Skin epidermis (tissue), 12 donors: ENCODE data around the gene MARCHF3.
"Not testable (repeated sequence)": the region's sequence is repeated elsewhere in the genome, so short reads cannot be mapped to it uniquely, and the experiment has no call there.

Experiments
- H3K27ac ChIP-seq, 21 experiments: fragments of 200-600 bp; sonication (generic) in 11 of 21; one replicate each; pipeline ENCODE4 v1.5.0; 2020; ENCODE audit warnings: mild to moderate bottlenecking in 3 of 21, inconsistent platforms in 2 of 21, moderate library complexity in 2 of 21
- H3K4me3 ChIP-seq, 7 experiments: fragments of 200-600 bp; sonication (generic) in 2 of 7; one replicate each; pipeline ENCODE4 v1.5.0; 2020; ENCODE audit warnings: inconsistent platforms in 2 of 7, mild to moderate bottlenecking in 2 of 7, moderate library complexity in 1 of 7

Gene MARCHF3

DNA sequence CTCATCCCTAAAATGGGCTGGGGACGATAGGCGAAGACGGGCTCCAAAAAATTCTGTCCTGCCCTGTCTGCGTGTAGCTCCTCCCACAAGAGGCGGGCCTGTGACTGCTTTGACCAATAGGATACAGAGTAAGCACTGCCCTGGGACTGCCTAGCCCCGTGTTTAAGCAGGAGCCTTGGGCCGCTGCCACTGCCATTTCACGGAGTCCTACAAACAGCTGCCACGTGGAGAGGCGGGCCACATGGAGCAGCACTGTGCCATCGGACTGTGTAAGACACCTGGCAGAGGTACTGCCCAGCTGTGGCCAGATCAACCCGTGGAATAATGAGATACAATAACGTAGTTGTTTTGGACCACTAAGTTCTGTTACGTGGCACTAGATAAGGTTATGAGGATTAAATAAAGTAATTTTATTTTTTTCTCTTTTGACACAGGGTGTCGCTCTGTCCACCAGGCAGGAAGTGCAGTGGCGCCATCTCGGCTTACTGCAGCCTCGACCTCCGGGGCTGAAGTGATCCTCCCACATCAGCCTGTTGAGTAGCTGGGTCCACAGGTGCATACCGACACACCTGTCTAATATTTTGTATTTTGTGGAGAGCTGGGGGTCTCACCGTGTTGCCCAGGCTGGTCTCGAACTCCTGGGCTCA, 166.2 kb downstream of the MARCHF3 start:
- H3K27ac ChIP-seq = no peak overlapping the region
- no peak overlapping the region for H3K4me3 ChIP-seq

DNA sequence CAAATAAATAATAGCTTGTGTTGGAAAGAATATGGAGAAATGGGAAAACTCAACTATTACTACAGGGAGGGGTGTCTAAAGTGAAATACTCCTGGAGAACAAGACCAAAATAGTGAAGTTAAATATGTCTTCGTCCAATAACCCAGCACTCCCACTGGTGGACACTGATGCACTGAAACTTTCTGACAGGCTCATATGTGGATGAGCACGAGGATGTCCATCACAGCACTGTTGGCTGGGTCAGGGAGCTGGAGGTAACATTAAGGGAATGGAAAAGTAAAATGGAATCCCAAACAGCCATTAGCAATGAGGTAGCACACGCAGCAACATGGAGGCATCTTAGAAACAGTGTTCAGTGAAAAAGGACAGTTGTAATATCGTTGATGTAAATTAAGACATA, 167.0 kb downstream of the MARCHF3 start:
- Histone ChIP-seq H3K27ac (no peak overlapping the region), H3K4me3 (no peak overlapping the region)

DNA sequence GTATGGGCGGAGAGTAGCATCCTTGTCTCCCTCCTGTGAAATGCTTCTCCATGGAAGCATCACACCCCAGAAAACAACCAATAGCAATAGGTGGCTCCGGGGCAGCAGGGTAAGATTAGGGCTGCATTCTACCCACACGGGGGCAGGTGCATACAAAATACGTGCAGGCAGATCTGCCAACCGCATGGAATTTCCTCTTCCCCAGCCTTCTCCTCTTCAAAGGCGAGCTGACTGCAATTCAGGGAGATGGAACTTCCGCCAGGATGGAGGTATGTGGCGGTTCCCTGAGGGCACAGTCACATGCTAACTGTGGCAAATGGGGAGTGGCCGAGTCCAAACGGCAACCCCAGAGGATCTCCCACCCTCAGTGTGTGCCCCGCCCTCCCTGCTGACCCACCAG, 171.9 kb downstream of the MARCHF3 start:
- Histone ChIP-seq H3K4me3 (no peak overlapping the region), H3K27ac (no peak overlapping the region)

DNA sequence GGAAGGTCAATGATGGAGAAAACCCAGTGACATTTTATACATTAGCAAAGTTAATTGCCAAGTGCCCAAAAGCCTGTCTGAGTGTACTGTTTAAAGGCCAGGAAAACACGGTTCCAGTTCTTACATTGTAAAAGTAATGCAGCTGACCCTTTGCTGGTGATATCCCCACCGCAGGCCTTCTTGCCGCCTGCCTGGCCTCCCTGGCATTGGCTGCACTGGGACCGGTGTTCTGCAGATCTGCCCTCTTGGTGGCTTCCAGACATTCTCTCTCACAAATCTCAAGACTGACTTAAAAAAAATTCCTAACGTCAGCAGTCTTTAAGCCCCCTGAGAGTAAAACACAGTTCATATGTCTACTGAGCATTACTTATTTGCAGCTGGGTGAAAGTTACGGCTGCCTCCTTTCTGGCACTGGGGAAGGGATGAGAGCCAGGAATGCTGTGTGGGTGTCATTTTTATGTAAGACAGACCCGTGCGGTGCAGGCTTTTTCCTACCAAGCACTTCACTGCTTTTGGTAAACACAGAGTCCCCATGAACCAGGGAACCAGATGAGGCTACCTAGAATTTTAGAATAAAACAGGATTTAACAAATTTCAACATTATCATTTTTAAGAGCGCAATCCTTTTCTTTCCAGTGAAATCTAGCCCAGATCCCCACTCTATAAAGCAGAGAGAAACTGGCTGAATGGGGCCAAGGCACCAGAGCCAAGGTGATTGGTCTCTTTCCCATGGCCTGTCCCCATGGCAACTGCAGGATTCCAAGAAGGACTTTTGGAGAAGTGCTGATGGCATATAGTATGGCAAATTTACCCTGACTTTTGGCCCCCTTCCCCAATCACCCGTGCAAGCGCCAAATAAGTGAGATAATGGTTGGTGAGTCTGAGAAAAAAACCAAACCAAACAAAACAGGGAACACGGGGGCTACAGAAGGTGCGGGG, 172.6 kb downstream of the MARCHF3 start:
- Histone ChIP-seq H3K4me3 (no peak overlapping the region), H3K27ac (no peak overlapping the region)

DNA sequence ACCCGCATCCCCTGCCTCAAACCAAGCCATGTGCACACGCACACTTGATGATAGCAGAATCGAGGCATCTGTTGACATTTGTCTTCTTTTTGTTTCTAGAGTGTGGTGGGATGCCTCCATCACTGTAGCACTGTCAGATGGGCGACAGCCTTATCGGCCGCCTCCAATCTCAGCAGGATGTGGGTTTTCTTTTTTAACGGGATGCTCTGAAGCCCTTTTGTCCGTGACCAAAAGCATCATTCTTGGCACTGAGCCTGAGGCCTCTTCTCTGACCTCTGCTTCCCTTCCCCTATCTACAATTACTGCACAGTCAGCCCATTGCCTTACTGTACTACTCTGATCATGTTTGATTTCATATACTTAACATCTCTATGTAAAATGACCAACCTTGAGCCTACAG, 175.1 kb downstream of the MARCHF3 start:
- no peak overlapping the region for H3K4me3 ChIP-seq
- H3K27ac ChIP-seq = no peak overlapping the region

DNA sequence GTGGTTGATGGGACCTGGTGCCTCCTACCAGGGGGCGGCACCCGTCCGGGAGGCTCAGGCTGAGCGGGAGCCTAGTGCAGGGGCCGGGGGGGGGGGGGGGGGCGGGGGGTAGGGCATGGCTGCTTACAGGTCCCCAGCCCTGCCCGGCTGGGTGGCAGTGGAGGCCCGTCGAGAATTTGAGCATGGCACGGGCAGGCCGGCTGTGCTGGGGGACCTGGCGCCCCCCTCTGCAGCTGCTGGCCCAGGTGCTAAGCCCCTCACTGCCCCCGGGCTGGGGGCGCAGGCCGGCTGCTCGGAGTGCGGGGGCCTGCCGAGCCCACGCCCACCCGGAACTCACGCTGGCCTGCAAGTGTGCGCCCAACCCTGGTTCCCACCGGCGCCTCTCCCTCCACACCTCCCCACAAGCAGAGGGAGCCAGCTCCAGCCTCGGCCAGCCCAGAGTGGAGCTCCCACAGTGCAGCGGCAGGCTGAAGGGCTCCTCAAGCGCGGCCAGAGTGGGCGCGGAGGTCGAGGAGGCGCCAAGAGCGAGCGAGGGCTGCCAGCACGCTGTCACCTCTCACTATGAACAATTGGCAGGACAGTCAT, 175.7 kb downstream of the MARCHF3 start:
- no peak overlapping the region for H3K27ac ChIP-seq
- H3K4me3 ChIP-seq = no peak overlapping the region

DNA sequence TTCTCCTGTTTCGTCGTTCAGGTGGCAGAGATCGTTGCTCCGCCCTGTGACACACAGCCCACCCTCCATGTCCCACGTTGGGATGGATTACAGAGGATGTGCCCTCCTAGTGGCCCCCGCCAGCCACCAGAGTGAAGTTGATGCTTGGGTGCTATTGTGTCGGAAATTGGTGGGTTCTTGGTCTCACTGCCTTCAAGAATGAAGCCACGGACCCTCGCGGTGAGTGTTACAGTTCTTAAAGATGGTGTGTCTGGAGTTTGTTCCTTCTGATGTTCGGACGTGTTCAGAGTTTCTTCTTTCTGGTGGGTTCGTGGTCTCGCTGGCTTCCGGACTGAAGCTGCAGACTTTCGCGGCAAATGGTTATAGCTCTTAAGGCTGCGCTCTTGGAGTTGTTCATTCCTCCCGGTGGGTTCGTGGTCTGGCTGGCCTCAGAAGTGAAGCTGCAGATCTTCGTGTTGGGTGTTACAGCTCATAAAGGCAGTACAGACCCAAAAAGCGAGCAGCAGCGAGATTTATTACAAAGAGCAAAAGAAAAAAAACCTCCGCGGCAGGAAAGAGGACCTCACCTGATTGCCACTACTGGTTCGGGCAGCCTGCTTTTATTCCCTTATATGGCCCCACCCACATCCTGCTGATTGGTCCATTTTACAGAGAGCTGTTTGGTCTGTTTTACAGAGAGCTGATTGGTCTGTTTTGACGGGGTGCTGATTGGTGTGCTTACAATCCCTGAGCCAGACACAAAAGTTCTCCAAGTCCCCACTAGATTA, 176.6 kb downstream of the MARCHF3 start:
- peak overlapping the region in 6 of 21 experiments; percentile 31 to 80 (median 69) for H3K27ac ChIP-seq
- H3K4me3 ChIP-seq = not testable (repeated sequence)

DNA sequence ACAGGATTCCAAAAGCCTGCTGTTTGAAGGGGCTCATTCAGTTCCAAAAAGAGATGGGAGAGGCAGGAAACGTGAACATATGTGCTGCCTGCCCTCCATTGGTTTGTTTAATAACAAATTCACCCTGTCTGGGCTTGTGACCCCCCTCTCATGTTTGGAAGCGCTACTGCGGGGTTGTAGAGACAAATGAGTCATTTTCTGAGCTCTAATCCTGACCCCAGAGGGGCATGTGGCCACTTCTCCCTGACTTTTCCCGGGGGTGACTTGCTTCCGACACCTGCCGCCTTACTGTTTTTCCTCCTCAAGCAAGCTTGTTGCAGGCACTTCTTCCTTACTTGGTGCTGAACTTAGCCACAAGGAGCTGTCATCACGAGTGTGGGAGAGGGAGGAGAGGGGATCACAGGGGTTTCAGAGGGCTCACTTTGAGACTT, 177.5 kb downstream of the MARCHF3 start:
- no peak overlapping the region for H3K4me3 ChIP-seq
- peak overlapping the region in 12 of 21 experiments; percentile 7 to 80 (median 66) for H3K27ac ChIP-seq

DNA sequence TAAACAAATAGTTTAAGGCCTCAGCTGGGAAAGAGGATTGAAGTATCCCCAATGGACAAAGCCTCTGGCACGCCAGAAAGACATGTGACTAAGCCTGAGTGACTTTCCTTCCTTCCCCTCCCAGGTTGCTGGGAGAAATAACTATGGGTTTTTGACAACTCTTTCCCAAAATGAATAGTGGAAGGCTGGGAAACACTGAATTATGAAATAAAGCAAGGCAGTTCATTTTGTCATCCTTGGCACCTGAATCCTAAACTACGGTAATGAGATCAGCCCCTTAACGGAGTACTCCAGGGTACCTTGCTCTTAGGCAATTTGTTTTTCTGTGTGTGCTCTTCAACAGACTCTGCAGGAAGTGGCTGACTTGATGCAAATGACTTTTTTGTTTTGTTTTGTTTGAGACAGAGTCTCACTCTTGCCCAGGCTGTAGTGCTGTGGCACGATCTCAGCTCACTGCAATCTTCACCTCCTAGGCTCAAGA, 178.2 kb downstream of the MARCHF3 start:
- Histone ChIP-seq H3K4me3 (no peak overlapping the region), H3K27ac (peak overlapping the region in 13 of 21 experiments; percentile 7 to 80 (median 69))

DNA sequence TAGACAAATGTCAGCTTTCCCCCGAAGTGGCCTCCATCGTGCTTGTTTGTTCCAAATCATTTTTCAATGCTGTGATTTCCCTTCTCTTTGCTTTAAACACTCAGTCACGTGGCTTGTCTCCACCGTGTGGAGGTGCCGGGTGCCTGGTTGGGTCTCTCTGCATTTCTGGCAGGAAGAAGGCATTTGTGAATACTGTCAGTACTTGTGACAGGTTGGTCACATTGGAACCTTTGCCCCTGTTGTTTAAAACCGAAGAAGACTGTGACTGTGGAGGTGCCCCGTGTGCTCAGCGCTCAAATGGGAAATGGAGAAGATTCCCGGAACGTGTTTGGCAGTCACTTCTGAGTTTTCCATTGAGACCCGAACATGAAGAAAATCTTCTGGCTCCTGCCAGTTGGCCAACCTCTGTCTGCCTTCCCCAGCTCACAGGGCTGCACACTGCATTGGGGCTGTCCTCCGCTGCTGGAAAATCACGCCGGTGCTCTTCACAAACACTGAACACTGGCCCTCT, 178.8 kb downstream of the MARCHF3 start:
- Histone ChIP-seq H3K27ac (peak overlapping the region in 14 of 21 experiments; percentile 13 to 80 (median 66)), H3K4me3 (no peak overlapping the region)

DNA sequence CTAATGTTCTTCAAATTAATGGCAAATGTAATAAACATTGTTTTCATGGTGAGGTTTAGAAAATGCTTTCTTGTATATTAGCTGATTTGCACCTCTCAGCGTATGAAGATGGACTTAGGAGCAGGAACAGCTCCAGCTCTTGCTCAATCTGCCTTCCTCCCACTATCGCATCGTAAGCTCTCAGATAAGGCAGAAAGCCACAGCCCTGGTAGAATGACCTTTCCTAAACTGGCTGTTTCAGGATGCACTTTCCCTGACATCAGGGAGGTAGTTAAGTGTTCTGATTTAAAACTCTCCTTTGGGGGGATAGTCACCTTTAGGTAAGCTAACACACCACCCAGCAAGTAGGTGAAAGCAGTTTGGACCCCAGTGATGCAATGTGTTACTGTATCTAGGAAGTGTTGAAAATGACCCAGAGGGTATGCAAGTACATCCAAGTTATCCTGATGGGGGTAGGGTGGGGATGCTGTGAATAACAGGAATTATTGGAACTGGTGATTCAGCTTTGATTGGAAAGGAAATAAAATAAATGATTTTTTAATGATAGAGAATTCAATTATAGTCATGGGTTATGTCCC, 181.2 kb downstream of the MARCHF3 start:
- H3K27ac ChIP-seq = peak overlapping the region in 3 of 21 experiments; percentile 14 to 63 (median 19)
- H3K4me3 ChIP-seq = no peak overlapping the region

DNA sequence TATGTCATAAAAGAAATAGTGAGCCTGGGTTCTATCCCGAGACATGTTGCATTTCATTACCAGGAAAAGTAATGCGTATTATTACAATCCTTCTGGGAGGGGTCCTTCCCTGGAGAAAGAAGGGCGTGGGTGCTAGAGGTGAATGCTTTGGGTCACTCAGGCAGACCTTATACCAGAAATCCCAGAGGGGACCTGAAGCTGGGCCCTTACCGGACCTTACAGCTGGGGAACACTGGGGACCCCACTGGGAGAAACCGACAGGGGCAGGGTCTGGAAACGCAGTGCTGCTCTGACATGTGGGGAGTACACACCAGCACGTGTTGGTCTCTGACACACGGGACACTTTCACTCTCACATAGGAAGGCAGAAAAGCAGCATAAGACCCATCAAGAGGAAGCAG, 182.1 kb downstream of the MARCHF3 start:
- Histone ChIP-seq H3K27ac (peak overlapping the region in 8 of 21 experiments; percentile 22 to 75 (median 48)), H3K4me3 (no peak overlapping the region)

DNA sequence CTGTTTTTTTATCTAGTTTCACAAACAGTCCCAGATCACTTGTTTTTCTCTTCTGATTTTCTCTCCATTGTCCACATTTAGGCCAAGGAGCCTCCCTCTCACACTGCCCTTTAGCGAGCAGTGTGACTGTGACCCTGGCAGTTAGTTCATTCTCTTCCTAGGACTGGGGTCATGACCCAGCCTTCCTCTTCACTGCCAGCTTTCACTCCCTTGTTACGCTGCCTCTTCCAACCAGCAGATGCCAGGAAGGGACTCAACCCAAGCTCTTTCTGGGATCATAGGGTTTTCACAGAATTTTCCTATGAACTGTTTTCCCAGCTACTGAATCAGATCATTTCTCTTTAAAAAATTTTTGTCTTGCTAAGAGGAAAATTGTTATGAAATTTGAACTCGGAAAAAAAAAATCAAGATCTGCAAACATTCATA, 182.5 kb downstream of the MARCHF3 start:
- Histone ChIP-seq H3K27ac (peak overlapping the region in 7 of 21 experiments; percentile 11 to 75 (median 36)), H3K4me3 (no peak overlapping the region)

DNA sequence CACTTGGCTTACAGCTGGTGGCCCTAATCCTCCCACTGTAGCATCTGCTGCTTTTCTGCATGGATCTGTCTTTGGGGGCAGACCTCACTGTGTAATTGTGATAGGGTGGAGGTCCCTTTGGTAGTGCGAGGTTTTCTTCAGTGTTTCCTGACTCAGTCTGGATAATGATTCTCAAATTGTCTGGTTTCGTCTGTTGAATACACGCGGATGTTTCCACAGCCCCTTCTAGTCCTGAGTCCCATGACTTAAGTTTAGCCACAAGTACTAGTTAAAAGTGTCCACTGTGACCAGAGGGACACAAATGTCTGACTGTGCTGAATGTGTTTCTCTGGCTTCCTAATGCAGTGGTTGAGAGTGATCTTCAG, 182.9 kb downstream of the MARCHF3 start:
- peak overlapping the region in 8 of 21 experiments; percentile 11 to 86 (median 42) for H3K27ac ChIP-seq
- H3K4me3 ChIP-seq = no peak overlapping the region

DNA sequence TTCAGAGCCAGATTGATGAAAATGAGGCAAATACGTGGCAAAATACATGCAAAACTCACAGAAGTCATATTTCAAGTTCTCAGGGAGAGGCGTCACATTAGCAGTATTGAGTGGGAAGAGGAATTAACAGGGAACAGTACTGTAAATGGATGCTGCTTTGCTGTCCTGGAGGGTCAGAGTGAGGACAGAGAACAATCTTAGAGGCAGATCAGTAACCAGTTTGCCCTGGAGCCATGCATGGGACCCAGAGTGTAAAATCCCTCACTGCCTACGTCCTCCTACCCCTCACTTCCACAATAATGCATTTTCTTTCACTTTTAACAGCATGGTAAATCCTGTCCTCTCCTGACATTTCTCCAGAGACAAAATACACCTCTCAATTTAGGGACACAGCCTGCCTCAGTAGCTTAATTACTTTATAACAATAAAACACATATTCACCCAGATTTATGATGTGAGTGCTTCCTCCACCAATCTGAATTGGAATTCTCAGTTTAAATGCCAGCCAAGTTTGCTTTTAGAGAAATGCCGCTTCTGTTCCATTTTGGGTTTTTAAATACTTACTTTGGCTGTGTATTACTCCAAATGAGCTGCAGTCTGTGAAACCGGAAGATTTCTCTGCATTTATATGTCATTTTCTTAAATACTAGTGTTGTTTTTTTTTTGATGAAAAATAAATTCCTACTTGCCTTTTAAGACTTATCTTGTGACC, 183.5 kb downstream of the MARCHF3 start:
- H3K4me3 ChIP-seq = no peak overlapping the region
- H3K27ac ChIP-seq = peak overlapping the region in 8 of 21 experiments; percentile 11 to 86 (median 46)

DNA sequence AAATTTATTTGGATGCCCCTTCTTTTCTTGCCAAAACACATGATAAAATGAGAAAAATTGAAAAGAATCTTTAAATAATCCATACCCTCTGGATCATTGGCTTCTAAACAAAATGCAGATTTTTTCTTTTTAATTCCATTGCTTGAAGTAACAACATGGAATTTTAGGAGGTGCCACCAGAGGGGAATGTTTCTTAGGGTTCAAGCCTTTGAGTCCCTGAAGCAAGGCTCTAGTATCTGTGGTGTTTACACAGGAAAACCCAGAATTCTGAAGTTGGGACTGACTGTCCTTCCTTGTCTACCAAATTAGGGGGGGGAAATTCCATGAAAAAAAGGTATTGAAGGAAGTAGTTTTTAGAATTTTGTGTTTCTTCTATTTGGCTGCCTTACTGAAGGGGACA, 184.0 kb downstream of the MARCHF3 start:
- H3K4me3 ChIP-seq = no peak overlapping the region
- H3K27ac ChIP-seq = peak overlapping the region in 4 of 21 experiments; percentile 42 to 86 (median 73)

DNA sequence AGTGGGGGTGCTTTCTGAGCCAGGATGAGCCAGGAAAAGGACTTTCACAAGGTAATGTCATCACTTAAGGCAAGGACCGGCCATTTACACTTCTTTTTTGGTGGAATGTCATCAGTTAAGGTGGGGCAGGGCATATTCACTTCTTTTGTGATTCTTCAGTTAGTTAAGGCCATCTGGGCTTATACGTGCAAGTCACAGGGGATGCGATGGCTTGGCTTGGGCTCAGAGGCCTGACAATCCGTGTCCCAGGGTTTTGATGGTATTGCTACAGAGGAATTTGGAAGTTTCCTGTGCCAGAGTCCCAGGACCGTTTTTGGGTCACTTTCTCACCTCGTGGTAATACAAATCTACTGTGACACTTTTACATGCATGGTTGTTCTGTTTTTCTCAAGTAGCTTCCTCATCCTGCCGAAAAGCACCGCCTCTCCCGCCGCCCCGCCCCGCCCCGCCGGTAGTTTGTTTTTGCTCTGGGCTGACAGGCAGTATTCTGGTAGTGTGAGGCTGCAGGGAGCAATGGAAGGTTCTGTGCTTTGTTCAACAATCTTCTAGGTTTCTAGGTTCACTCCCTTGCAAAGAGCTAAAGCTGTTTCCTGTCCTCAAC, 184.8 kb downstream of the MARCHF3 start:
- H3K4me3 ChIP-seq = not testable (repeated sequence)
- peak overlapping the region in 10 of 21 experiments; percentile 18 to 86 (median 68) for H3K27ac ChIP-seq

DNA sequence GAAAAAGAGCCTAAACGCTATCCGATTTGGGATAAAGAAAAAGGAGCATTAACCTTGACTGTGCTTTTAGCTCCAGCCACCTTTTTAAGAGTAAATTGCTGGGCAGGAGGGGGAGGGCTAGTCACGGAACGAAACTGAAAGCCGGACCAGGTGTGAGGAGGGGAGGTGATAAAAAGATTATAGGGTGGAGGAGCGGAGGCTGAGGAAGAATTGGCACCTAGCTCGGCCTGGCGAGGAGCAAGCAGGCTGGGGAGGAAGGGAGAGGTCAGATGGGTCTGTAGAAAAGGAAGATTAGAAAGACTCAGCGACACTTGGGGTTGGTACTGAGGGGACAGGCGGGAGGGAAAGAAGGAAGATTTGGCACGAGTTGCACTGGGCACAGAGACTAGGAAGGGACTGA, 187.0 kb downstream of the MARCHF3 start:
- not testable (repeated sequence) for H3K4me3 ChIP-seq, H3K27ac ChIP-seq
